DOHH2 (cell line): ENCODE results near the gene FADD.

Experiments used
- EZH2phosphoT487 ChIP-seq: fragments of 200-600 bp; sonication (generic); IDR thresholded peaks from 2 replicates; pipeline ENCODE4 v1.6.1; 2017; ENCODE audit warnings: borderline replicate concordance, mild to moderate bottlenecking, antibody characterized with exemption, low read length, moderate library complexity, mixed read lengths
- TF ChIP-seq, protein P1 (sequence below): fragments of 200-600 bp; sonication (generic); IDR thresholded peaks from one replicate; pipeline ENCODE4 v1.5.1; 2014; ENCODE audit warnings: antibody characterized with exemption, mild to moderate bottlenecking, low read depth, low read length; ENCODE audit not compliant: poor library complexity, severe bottlenecking

- TF ChIP-seq, protein P1, sequence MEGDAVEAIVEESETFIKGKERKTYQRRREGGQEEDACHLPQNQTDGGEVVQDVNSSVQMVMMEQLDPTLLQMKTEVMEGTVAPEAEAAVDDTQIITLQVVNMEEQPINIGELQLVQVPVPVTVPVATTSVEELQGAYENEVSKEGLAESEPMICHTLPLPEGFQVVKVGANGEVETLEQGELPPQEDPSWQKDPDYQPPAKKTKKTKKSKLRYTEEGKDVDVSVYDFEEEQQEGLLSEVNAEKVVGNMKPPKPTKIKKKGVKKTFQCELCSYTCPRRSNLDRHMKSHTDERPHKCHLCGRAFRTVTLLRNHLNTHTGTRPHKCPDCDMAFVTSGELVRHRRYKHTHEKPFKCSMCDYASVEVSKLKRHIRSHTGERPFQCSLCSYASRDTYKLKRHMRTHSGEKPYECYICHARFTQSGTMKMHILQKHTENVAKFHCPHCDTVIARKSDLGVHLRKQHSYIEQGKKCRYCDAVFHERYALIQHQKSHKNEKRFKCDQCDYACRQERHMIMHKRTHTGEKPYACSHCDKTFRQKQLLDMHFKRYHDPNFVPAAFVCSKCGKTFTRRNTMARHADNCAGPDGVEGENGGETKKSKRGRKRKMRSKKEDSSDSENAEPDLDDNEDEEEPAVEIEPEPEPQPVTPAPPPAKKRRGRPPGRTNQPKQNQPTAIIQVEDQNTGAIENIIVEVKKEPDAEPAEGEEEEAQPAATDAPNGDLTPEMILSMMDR: no peak
- TF ChIP-seq EZH2phosphoT487: no peak
These were observed 2.8 kb upstream of the FADD start for GRCh38 chr11:70200212-70200844.
